Stimulated activated CD8-positive, alpha-beta memory T cell treated with anti-CD3 and anti-CD28 coated beads, Interleukin-2, amount 100 ng/mL, for 48 hours (primary cell): ENCODE data around the gene ARHGEF2.
"Not testable (repeated sequence)": the region's sequence is repeated elsewhere in the genome, so short reads cannot be mapped to it uniquely, and the experiment has no call there.

Experiments
- DNase-seq, 2 donors: peaks; one replicate each; pipeline ENCODE4 v3.0.0-alpha.2; 2020; ENCODE audit warnings: low read depth in 2 of 2

ARHGEF2 gene

DNA sequence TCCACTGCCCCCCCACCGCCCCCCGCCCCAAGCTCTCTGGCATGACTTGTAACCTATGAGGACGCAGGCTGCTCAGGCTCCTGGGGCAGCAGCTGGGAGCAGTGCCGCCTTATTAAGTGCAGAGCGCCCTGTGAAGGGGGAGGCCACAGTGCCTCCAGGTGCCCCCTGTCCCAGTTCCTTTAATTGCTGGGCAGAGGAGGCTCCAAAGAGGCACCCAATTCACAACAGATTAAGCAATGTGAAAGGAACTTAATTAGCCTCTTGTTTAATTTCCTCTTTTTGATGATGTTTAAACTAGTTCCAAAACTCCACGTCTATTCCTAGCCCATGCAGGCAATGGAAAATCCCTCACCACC lies 33.9 kb downstream of the ARHGEF2 start:
- no peak for DNase-seq

DNA sequence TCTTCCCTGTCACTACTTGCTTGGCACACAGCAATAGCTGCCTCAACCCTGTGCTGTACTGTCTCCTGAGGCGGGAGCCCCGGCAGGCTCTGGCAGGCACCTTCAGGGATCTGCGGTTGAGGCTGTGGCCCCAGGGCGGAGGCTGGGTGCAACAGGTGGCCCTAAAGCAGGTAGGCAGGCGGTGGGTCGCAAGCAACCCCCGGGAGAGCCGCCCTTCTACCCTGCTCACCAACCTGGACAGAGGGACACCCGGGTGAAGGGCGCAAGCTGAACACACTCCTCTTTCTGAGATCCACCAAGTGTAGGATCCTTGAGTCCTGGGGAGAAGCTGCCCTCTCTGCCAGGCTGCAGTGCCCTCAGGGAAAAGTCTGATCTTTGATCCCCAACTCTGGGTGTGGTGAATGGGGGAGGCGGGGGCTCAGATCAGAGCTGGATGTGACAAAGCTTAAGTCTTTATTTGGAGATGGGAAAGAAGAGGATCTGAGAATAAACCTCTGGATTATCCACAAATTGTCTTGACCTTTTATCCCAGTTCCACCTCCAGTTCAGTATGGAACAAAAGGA lies 35.7 kb downstream of the ARHGEF2 start:
- no peak for DNase-seq

DNA sequence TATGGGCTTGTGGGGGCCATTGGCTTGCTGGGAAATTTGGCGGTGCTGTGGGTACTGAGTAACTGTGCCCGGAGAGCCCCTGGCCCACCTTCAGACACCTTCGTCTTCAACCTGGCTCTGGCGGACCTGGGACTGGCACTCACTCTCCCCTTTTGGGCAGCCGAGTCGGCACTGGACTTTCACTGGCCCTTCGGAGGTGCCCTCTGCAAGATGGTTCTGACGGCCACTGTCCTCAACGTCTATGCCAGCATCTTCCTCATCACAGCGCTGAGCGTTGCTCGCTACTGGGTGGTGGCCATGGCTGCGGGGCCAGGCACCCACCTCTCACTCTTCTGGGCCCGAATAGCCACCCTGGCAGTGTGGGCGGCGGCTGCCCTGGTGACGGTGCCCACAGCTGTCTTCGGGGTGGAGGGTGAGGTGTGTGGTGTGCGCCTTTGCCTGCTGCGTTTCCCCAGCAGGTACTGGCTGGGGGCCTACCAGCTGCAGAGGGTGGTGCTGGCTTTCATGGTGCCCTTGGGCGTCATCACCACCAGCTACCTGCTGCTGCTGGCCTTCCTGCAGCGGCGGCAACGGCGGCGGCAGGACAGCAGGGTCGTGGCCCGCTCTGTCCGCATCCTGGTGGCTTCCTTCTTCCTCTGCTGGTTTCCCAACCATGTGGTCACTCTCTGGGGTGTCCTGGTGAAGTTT lies 36.4 kb downstream of the ARHGEF2 start:
- DNase-seq = no peak

DNA sequence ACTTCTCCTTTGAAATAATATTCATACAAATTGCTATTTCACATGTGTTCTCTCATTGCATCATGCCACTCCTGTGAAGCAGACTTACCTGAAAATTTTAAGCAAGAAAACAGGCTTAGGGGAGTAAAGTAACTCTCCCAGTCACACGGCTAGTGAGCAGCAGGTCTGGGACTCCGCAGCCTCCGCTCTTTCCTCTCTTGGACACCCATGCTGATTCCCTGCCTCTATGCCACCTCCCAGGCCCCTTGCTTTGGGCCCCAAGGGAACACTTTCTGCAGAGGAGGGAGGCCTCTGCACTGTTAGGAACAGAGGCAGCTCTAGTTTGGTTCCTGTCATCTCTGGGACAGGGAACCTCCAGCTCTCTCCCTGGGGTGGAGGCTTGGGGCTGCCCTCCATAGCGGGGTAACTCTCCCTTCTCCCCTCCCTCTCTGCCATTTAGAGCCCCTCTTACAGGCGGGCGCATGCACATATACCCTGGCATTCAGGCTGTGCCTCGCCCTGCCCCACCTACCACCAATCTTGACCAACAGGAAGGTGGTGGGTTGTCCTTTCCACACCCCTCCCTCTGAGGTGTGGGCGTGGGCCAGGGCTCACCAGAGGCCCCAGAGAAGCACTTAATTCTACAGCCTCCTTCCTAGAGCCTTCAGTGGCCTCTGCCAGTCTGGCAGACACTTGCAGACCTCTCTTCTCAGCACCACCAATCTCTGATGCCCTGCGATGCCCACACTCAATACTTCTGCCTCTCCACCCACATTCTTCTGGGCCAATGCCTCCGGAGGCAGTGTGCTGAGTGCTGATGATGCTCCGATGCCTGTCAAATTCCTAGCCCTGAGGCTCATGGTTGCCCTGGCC lies 37.1 kb downstream of the ARHGEF2 start, which contains the start of gene RXFP4:
TSS of gene RXFP4 (plus strand) at position 646 of the 852 bp plus-strand sequence. CDS start at position 718, 72 bp downstream.
- no peak for DNase-seq

DNA sequence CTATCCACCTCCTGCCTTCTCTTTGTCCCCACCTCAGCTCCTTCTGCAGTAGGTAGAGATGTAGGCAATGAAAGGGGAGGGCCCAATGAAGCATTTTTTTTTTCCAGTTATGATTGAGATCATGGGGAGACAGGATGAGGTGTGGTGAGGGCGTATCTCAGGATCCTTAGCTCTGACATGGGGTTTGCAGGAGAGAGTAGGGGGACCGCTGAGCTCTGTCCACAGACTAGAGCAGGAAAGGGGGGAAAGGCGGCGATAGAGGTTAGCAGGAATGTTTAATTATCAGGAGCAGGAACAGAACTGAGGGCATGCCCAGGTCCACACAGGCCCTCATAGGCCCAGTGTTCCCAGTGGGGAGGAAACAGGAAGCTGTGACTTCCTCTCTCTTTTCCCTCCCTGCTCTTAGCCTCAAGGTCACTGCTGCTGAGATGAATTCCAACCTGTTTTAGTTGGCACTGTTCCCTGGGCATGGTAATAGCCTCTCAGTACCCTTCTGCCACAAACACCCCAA lies 37.8 kb downstream of the ARHGEF2 start:
- DNase-seq = no peak

DNA sequence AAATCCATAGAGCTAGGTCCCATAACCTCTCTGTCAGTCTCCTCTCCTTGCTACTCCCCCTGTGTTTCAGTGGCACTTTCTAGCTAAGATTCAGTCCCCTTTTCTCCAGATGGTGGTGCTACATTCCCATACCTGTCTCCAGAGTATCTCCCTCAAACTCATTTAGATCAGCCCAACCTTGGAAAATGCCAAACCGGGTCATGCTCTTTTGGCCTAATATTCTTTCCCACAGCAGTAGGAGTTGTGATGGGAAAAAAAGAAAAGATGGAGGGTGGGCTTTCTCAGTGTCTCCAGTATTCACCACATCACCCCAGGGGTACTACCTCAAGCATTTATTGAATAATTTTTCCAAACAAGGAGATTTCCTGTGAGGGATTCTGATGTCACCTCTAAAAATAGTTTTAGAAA lies 40.1 kb downstream of the ARHGEF2 start:
- no peak for DNase-seq

DNA sequence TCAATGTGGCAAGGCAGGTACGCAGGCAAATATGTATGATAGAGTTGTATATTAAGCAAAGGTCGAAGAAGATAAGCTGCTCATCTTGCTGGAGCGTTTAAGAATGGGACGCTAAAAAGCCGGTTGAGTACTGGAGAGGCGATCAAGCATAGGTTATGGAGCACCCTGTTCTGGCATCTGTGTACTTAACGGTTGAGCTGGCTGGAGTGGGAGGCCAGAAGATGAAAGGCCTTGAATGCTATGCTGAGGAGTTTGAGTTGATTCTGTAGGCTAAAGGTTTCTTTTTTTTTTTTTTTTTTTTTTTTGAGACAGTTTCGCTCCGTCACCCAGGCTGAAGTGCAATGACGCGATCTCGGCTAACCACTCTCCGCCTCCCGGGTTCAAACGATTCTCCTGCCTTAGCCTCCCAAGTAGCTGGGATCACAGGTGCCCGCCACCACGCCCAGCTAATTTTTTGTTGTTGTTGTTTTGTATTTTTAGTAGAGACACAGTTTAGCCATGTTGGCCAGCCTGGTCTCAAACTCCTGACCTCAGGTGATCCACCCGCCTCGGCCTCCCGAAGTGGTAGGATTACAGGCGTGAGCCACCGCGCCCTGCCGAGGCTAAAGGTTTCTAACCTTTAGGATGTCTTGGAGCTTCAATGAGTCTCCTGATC lies 43.3 kb downstream of the ARHGEF2 start:
- DNase-seq = no peak

DNA sequence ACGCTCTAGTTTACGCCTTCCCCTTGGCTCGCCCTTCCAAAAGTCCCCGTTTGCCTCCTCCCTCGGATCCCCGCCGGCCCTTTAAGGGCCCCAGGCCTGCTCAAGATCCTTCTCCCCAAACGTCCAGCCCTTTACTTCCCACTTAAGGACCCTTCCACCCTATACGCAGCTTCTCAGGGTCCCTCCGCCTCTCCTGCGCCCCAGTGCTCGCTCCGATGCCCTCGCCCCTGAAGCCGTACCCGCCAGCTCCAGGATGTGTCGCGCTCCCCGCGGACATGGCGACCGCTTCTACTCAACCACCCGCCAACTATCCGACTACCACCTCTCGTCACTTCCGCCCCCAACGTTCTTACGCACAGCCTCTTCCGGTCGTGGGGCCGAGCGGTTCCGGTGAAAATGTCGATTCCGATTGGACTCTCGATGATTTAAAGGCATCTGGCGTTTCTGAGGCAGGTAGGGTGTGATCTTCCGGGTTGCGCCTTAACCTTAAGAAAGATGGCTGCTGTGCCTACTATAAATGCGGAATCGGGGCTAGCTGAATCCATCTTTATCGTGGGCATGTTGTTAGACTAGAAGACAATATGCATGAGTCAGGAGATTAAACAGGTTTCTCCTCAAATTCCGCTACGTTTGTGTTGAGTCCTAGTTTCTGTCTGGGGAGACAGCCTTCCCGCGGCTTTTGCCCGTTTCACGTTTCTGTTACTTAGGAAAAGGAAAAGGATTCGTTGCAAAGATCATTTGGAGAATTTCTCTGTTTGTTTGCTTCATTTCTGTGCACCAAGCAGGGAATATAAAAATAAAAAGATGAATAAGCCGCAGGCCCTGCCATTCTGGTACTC lies 44.0 kb downstream of the ARHGEF2 start, which contains the start of gene KHDC4:
TSS of gene KHDC4 (minus strand) at position 317 of the 839 bp plus-strand sequence. CDS start at position 277, 40 bp downstream.
- DNase-seq = peak; percentile 84 to 91

DNA sequence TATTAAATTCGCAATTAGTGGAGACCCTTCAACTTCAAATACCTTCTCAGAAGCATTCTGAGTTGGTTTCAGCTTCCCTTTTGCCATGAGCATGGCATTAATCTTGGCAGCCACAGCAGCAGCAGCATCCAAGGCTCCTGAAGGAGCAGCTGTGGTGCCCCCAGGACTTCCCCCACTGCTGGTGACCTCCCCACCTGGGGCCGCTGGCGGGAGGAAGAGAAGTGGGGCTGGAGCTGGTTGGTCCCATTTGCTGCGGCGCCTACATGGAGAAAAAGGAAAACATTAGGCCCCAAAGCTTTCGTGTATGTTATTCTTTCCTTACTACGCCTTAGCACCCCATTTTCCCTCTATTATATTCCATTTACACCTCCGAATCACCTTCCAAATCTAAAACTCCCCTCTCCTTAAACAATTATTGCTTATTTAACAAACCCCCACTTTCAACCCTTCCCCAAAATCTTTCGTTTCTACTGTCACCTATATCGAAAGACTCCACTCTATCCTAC lies 44.7 kb downstream of the ARHGEF2 start:
- no peak for DNase-seq

DNA sequence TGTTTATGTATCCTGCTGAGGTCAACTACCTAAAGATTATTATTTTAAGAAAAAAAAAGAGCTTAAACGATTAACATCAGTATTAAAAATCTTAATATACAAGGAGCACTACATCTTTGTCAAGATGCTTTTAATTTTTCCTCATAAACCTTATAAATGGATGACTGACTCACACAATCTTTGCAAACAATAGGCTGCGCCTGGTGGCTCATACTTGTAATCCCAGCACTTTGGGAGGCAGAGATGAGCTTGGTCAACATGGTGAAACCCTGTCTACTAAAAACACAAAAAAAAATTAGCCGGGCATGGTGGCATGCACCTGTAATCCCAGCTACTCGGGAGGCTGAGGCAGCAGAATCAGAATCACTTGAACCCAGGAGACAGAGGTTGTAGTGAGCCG lies 45.9 kb downstream of the ARHGEF2 start:
- DNase-seq = no peak

DNA sequence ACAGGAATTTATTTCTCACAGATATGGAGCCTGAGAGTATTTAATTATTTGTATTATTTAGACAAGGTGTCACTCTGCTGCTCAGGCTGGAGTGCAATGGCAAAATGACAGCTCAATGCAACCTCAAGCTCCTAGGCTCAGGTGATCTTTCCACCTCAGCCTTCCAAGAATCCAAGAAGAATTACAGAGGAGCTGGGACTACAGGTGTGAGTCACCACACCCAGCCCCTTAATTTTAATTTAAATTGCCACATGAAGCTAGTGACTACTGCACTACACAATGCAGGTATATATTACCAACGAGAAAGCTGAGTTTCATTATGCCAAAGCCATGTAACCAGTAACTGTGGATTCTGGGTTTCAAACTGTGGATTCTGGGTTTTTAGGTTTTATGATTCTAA lies 46.3 kb downstream of the ARHGEF2 start:
- DNase-seq = no peak

DNA sequence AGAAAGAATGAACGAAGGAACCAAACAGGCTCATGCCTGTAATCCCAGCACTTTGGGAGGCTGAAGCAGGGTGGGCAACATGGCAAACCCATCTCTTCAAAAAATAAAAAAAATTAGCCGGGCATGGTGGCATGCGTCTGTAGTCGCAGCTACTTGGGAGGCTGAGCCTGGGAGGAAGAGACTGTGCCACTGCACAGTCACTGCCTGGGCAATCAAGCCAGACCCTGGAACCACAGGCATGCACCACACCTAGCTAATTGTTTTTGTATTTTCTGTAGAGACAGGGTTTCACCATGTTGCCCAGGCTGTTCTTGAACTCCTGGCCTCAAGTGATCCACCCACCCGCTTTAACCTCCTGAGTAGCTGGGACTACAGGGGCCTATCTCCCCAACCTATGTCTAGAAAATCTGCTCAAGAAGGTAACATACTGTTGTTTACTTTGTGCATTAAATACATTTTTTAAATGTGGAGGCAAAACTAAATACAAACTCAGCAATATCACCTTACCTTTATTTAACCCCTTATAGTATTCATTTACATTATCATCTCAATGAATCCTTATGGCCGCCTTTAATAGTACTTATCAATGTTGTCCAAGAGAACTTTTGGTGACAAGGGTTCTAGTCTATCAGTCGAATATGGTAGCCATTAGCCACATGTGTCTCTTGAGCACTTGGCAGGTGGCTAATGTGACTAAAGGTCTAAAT lies 46.9 kb downstream of the ARHGEF2 start:
- DNase-seq = no peak

DNA sequence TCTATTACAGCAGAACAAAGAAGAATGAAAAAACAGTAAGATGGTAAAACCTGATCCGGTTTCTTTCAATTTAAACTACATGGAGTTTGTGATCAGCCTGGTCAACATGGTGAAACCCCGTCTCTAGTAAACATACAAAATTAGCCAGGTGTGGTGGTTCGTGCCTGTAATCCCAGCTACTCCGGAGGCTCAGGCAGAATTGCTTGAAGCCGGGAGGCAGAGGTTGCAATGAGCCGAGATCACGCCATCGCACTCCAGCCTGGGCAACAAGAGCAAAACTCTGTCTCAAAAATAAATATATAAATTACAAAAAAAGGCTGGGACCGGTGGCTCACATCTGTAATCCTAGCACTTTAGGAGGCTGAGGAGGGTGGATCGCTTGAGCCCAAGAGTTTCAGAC lies 47.6 kb downstream of the ARHGEF2 start:
- not testable (repeated sequence) for DNase-seq

DNA sequence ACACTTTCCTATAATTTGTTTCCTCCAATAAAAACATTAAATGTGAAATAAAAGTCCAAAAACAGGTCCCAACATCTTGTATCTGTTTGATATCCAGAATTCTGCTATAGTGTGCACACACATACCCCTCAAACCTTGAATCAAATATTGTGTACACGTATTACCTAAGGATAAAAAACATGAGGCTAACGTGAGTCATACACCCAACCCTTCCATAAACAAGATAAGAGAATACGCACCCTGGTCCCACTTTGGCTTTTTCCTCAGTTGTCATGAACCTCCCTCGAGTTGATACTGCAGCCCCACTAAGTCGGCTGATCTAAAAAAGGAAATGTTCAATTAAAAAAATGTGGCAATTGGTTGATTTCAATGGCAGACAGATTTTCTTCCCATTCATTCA lies 49.3 kb downstream of the ARHGEF2 start:
- DNase-seq = no peak

DNA sequence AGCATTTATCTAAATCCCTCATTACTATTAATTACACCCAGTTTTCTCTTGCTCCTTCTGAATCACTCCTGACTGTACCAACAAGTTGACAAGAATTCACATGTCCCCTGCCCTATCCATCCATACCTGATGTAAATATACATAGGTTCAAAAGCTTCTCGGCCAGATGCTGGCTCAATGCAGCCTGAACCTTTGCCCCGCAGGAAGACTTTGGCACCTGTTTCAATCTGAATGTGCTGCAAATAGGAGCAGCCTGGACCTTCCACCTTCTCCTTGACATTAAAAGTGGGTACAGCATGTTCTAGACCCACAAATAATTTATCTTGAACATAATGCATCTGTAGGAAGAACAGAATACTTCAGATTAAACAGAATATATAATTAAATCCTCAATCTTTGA lies 52.8 kb downstream of the ARHGEF2 start:
- DNase-seq = no peak

DNA sequence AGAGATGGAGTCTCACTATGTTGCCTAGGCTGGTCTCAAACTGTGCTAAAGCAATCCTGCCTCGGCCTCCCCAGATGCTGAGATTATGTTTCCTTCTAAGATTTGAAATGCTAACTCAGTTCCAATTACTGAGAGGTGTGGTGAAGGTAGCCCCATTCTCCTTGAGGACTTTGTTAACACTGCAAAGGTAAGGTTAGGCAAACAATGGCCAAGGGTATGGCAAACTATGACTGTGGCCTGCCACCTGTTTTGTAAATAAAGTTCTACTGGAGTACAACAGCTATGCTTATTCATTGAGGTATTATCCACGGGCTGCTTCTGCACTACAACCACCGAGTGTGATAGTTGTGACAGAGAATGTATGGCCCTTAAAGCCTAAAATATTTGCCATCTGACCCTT lies 57.6 kb downstream of the ARHGEF2 start:
- no peak for DNase-seq

DNA sequence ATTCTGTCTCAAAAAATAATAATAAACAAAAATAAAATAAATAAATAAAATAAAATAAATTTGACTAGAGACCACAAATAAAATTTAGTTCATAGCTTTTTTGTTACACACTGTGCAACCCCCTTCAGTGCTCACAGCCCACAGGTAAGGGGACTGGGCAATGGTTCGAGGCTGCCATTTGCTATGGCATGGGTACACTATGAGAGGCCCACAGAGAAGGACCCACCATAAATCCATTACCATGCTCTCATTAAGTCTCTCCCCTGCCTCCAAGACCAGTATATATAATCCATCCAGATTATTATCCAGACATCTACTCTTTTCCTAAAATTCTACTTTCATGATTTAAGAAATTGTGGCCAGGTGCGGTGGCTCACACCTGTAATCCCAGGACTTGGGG lies 58.5 kb downstream of the ARHGEF2 start:
- DNase-seq = no peak

DNA sequence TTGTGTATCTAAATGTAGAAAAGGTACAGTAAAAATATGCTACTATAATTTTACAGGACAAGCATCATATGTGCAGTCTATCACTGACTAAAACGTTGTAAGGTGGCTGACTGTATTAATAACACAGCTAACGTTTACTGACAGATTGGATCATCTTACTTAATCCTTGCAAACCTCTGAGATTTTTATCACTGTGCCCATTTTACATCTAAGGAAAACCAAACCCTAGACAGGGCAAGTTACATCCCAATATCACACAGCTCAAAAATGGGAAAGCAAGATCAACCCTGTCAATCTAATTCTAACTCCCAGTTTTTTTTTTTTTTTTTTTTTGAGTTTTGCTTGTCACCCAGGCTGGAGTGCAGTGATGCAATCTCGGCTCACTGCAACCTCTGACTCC lies 59.7 kb downstream of the ARHGEF2 start:
- DNase-seq = no peak

DNA sequence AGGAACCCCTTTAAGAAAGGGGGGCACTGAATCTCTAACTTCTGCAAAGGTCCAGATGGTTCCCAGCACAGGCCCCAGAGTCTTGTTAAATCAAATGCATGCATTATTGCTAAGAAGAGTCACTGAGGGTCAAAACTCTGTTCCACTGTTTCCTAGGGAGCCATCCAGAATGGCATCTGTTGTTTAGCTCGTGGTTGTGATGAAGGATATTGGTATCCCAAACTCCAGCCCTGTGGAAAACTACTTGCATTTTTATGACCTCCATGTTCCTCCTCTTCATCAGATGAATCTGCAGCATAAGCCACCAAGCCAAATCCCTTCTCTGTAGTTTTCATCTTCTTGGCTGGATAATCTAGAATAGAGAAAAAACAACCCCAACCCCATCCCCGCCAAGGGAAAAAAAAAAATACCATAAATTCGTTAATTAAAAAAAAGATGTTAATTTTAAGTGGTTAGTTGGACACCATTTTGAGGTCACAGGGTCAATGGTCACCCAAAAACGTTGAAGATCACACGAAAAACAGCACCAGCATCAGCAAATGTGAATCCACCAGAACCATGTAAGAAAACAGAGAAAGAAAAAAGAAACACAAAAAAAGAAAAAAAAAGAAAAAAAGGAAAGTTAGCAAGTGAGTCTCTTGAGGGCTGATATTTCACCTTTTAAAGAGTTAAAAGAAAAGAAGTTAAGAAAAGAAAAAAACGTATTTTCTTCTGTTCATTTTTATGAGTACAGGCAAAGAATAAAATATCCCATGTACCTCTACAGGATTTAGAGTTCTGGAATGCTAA lies 64.2 kb downstream of the ARHGEF2 start:
- no peak for DNase-seq
